SH-SY5Y (cell line): ENCODE results near the gene COBLL1.

Experiments
- GATA2 ChIP-seq: IDR thresholded peaks from 2 replicates; pipeline ENCODE4 v1.6.1; 2011; ENCODE audit warnings: mild to moderate bottlenecking, low read depth, low read length
- GATA3 ChIP-seq: IDR thresholded peaks from 2 replicates; pipeline ENCODE4 v1.6.1; 2011; ENCODE audit warnings: low read depth, mild to moderate bottlenecking, low read length, moderate library complexity

GRCh38 chr2:164734196-164734595, 107.4 kb downstream of the COBLL1 start:
- TF ChIP-seq GATA2: no peak
- no peak for TF ChIP-seq GATA3
